Measurements from ENCODE around the gene USPL1. TPM values are rescaled to one million over a fixed set of nuclear protein-coding genes. Genes with fewer than 3 reads are reported as not detected.
A peak's percentile ranks its signal among the peaks of the same experiment; 100 is the strongest.

USPL1 gene
- total RNA-seq, 1 donor, result 11.6 TPM

DNA sequence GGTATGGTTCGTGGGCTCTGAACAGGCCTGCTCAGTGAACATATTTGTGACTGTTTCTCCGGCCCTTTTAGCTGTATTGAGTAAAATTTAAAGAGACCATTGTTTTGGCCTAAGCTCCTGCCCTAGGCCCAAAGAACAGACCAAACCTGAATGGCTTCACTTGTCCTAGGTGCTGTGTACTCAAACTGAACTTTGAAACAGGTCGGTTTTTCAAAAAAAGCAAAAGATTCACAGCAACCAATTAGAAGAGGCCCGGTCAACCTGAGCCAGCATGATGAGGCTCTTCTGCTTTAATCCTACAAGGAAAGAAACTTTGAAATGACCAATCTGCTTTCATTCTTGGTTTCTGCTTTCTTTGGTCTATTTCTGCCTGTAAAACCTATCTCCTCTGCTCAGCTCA, 50.6 kb downstream of the USPL1 start:
- H3K27me3 ChIP-seq (ENCODE audit: insufficient read depth, low read length), result no peaks in the 10 kb centered on the region
- H3K27ac ChIP-seq (ENCODE audit: low read depth, low read length), result no peak overlapping the region
- no peak overlapping the region for H2AFZ ChIP-seq (ENCODE audit: low read length)
- no peak overlapping the region for H3K4me2 ChIP-seq (ENCODE audit: insufficient read depth, low read length)
- no peaks in the 10 kb centered on the region for H3K79me2 ChIP-seq (ENCODE audit: insufficient read depth, low read length)
- H3K9me3 ChIP-seq (ENCODE audit: low read depth, low read length), result no peaks in the 10 kb centered on the region
- H4K20me1 ChIP-seq (ENCODE audit: insufficient read depth, low read length), result no peaks in the 10 kb centered on the region
- H3K36me3 ChIP-seq (ENCODE audit: insufficient read depth, low read length), result no peaks in the 10 kb centered on the region
- no peak overlapping the region for H3K4me3 ChIP-seq (ENCODE audit: insufficient read depth, low read length)
- no peak for DNase-seq (ENCODE audit: insufficient read length, low spot score, missing footprints)
- TF ChIP-seq, protein P1, sequence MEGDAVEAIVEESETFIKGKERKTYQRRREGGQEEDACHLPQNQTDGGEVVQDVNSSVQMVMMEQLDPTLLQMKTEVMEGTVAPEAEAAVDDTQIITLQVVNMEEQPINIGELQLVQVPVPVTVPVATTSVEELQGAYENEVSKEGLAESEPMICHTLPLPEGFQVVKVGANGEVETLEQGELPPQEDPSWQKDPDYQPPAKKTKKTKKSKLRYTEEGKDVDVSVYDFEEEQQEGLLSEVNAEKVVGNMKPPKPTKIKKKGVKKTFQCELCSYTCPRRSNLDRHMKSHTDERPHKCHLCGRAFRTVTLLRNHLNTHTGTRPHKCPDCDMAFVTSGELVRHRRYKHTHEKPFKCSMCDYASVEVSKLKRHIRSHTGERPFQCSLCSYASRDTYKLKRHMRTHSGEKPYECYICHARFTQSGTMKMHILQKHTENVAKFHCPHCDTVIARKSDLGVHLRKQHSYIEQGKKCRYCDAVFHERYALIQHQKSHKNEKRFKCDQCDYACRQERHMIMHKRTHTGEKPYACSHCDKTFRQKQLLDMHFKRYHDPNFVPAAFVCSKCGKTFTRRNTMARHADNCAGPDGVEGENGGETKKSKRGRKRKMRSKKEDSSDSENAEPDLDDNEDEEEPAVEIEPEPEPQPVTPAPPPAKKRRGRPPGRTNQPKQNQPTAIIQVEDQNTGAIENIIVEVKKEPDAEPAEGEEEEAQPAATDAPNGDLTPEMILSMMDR (IDR thresholded peaks at IDR 0.05; ENCODE audit: extremely low read depth, low read depth, low read length), result no peak
- peaks cover under 1% of the 10 kb centered on the region for H3K4me1 ChIP-seq (ENCODE audit: insufficient read depth, low read length)

DNA sequence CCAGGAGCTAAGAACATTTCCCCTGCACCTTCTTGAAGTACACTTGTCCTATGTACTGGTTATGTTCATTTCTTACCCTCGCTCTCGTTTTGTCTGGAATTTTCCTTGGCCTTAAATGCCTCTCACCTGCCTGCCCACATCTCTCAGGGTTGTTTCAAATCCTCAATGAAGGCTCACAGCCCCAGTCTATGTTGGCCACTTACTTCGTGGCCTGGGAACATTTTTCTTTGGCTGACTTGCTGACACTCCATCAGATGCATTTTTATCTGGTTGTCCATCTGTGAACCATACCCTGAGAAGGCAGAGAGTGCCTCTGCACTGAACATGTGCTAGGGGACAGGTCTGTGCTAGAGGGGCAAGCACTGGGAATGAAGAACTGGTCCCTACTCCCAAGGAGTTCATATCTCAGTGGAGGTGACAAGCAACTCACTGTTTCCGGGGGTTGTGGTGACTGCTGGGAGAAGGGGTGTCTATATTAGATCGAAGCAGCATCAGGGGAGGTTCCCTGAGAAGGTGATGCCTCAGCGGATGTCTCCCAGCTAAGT, 53.6 kb downstream of the USPL1 start:
- DNase-seq (ENCODE audit: insufficient read length, low spot score, missing footprints), result peak; percentile 55

DNA sequence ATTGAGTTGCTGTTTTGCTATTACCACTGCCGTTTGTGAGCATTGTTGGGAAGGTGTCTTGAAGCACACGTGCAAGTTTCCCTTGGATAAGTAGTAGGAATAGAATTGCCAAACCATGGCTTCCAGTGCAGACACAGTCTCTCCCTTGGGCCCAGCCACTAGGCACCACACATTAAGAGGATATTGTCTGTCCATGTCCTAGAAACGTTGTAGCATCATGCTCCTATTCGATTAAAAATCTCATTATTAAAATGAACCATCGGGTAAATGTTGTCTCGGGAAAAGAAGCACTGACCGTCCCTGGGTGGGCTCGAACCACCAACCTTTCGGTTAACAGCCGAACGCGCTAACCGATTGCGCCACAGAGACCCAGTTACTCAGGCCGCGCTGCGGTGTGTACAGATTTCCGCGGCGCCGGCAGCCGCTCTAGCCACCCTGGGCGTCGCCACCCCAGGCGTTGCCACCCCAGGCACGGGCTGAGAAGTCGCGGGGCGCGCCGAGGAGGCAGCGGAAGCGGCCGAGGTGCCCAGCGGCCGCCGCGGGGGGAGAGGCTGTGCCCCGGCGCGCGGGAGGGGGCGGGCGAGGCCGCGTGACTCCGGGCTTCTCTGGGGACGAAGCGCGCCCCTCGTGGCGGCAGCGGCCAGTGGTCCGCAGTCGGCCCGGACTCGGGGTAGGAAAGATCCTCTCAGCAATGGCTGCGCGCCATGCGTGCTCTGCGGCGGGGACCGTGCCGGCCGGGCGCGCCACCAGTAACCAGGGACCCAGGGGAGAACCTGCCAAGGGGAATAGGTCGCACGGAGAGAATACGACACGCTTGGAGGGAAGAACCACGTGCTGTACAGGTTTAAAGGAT, 56.2 kb downstream of the USPL1 start:
- Histone ChIP-seq H2AFZ (ENCODE audit: low read length) (peak overlapping the region; percentile 90), H3K27ac (ENCODE audit: low read depth, low read length) (peak overlapping the region; percentile 60), H4K20me1 (ENCODE audit: insufficient read depth, low read length) (no peaks in the 10 kb centered on the region), H3K4me1 (ENCODE audit: insufficient read depth, low read length) (peaks cover 10% of the 10 kb centered on the region), H3K4me3 (ENCODE audit: insufficient read depth, low read length) (peak overlapping the region; percentile 78), H3K36me3 (ENCODE audit: insufficient read depth, low read length) (no peaks in the 10 kb centered on the region), H3K79me2 (ENCODE audit: insufficient read depth, low read length) (no peaks in the 10 kb centered on the region), H3K4me2 (ENCODE audit: insufficient read depth, low read length) (peak overlapping the region; percentile 88), H3K27me3 (ENCODE audit: insufficient read depth, low read length) (no peaks in the 10 kb centered on the region), H3K9me3 (ENCODE audit: low read depth, low read length) (no peaks in the 10 kb centered on the region)
- peak; percentile 96 for DNase-seq (ENCODE audit: insufficient read length, low spot score, missing footprints)
- TF ChIP-seq, protein P1 (IDR thresholded peaks at IDR 0.05; ENCODE audit: extremely low read depth, low read depth, low read length), result peak; percentile 57

More for the DNA sequence above, 53.6 kb downstream of the USPL1 start:
- H3K9me3 ChIP-seq (ENCODE audit: low read depth, low read length), result no peaks in the 10 kb centered on the region
- H4K20me1 ChIP-seq (ENCODE audit: insufficient read depth, low read length), result no peaks in the 10 kb centered on the region
- peaks cover 10% of the 10 kb centered on the region for H3K4me1 ChIP-seq (ENCODE audit: insufficient read depth, low read length)
- H3K27ac ChIP-seq (ENCODE audit: low read depth, low read length), result no peak overlapping the region
- H3K36me3 ChIP-seq (ENCODE audit: insufficient read depth, low read length), result no peaks in the 10 kb centered on the region
- H3K27me3 ChIP-seq (ENCODE audit: insufficient read depth, low read length), result no peaks in the 10 kb centered on the region
- H3K79me2 ChIP-seq (ENCODE audit: insufficient read depth, low read length), result no peaks in the 10 kb centered on the region
- H2AFZ ChIP-seq (ENCODE audit: low read length), result no peak overlapping the region
- TF ChIP-seq, protein P1 (IDR thresholded peaks at IDR 0.05; ENCODE audit: extremely low read depth, low read depth, low read length), result no peak
- H3K4me3 ChIP-seq (ENCODE audit: insufficient read depth, low read length), result no peak overlapping the region
- H3K4me2 ChIP-seq (ENCODE audit: insufficient read depth, low read length), result no peak overlapping the region

DNA sequence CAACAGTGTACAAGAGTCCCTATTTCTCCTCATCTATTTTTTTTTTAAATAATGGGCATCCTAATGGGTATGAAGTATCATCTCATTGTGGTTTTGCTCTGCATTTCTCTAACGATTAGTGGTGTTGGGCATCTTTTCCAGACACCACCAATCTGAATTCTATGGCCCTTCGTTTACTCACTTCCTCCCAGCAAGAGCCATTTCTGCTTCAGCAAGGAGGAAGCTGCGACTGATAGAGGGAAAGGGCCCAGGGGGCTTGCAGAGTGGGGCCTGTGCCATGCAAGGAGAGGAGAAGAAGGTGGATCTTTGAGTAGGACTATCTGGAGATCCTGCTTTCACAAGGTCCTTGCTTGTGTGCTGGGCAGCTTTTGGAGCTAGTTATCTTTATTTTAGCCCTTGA, 58.0 kb downstream of the USPL1 start:
- TF ChIP-seq, protein P1 (IDR thresholded peaks at IDR 0.05; ENCODE audit: extremely low read depth, low read depth, low read length), result no peak
- no peaks in the 10 kb centered on the region for H3K27me3 ChIP-seq (ENCODE audit: insufficient read depth, low read length)
- no peak overlapping the region for H2AFZ ChIP-seq (ENCODE audit: low read length)
- no peak overlapping the region for H3K4me3 ChIP-seq (ENCODE audit: insufficient read depth, low read length)
- no peak overlapping the region for H3K4me2 ChIP-seq (ENCODE audit: insufficient read depth, low read length)
- no peak overlapping the region for H3K27ac ChIP-seq (ENCODE audit: low read depth, low read length)
- peaks cover 10% of the 10 kb centered on the region for H3K4me1 ChIP-seq (ENCODE audit: insufficient read depth, low read length)
- no peaks in the 10 kb centered on the region for H3K9me3 ChIP-seq (ENCODE audit: low read depth, low read length)
- no peaks in the 10 kb centered on the region for H4K20me1 ChIP-seq (ENCODE audit: insufficient read depth, low read length)
- H3K36me3 ChIP-seq (ENCODE audit: insufficient read depth, low read length), result no peaks in the 10 kb centered on the region
- no peaks in the 10 kb centered on the region for H3K79me2 ChIP-seq (ENCODE audit: insufficient read depth, low read length)
- DNase-seq (ENCODE audit: insufficient read length, low spot score, missing footprints), result no peak

Measured in osteoblast (primary cell).